Lower leg skin (tissue), 3 donors: ENCODE data around the gene ELK4.

Source experiments
- CTCF ChIP-seq, 3 donors: fragments of 450-650 bp; IDR thresholded peaks; one replicate each; pipeline ENCODE4 v1.5.1; 2016; ENCODE audit warnings: antibody characterized with exemption in 3 of 3, mild to moderate bottlenecking in 3 of 3, moderate library complexity in 2 of 3
- POLR2A ChIP-seq, 2 donors: fragments of 450-650 bp; IDR thresholded peaks; one replicate each; pipeline ENCODE4 v1.6.1; 2016 to 2017; ENCODE audit warnings: antibody characterized with exemption in 2 of 2, mild to moderate bottlenecking in 1 of 2, moderate library complexity in 1 of 2

DNA sequence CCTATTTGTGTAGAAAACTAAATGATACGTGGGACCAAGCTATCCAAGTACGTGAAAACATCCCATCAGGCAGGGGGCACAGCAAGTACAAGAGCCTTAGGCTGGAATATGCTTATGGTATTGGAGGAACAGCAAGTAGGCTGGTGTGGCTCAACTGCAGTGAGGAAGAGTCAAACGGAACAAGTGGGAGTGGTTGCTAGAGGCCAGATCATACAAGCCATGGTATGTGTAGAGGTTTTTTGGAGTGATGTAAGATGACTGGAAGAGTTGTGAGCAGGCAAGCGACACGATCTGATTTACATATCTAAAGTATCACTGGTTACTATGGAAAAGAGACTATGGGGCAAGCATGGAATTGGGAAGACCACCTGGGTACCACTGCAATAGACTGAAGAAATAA is 27.8 kb downstream of the ELK4 start:
- TF ChIP-seq CTCF (IDR thresholded peaks at IDR 0.05) (no peak), POLR2A (IDR thresholded peaks at IDR 0.05) (no peak)
